ENCODE measurements around the gene UBE2QL1.

Gene UBE2QL1

DNA sequence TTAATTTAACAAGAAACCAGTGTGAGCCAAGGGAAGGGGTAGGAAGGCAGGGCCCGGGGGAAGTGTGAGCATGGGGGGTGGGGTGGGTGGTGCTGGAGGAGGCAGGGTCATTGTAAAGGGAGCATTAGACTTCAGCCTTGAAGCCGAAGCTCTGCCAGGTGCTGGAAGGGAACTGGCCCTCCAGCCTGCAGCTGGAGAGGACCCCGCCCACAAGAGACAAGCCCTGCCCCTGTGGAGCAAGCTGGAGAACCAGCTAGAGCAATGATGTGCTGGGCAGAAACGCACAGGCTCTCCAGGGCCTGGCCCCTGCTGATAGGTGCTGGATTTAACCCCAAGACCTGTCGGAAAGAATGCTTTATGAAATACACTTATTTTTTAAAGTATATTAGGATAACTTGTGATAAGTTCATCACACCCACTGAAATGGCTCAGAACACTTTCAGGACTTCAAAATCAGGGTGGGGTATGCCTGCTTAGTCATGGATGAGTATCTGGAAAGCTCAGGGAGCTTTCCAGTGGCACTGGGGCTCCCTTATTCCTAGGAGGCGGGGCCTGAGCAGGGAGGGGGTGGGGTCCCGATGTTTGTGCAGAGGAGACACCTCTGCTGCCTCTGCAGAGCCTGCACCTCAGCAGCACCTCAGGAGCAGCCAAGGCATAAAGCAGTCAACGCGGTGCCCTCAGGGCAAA lies 27.1 kb downstream of the UBE2QL1 start:
- no peak for DNase-seq

DNA sequence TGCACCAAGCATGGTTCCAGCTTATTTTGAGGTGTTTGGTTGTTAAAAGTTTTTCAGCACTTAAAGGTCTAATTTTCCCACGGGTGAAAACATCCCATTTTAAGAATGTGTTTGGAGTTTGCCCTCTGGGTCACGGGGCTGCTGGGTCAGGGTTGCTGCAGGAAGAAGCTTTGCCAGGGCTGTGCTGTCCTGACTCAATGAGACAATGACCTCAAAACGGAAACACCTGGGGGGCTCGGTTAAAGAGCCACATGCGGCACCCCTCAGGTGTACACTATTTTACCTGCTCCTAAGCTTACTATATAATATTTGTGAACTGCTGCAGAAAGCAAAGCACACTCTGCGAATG lies 27.6 kb downstream of the UBE2QL1 start:
- DNase-seq: no peak

- DNase-seq: no peak
Measured at GRCh38 chr5:6478793-6479192, 30.1 kb downstream of the UBE2QL1 start.

GRCh38 chr5:6480133-6481051 lies 31.7 kb downstream of the UBE2QL1 start:
- no peak for DNase-seq

DNA sequence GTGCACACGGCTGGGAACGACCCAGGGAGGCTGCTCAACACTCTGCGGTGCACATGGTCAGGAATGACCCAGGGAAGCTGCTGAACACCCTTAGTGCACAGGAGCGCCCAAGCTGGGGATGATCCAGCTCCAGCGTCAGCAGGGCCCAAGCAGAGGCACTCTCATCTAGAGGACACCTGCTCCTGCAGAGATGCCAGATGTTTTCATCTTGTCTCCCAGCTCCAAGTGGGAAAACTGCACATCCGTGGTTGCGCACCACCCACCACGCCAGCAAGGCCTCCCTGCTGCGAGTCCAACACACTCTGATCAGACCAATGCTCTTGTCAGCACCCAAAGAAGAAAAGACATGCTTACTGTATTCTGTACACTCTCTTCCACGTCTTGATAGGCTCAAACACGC lies 34.1 kb downstream of the UBE2QL1 start:
- DNase-seq: no peak

DNA sequence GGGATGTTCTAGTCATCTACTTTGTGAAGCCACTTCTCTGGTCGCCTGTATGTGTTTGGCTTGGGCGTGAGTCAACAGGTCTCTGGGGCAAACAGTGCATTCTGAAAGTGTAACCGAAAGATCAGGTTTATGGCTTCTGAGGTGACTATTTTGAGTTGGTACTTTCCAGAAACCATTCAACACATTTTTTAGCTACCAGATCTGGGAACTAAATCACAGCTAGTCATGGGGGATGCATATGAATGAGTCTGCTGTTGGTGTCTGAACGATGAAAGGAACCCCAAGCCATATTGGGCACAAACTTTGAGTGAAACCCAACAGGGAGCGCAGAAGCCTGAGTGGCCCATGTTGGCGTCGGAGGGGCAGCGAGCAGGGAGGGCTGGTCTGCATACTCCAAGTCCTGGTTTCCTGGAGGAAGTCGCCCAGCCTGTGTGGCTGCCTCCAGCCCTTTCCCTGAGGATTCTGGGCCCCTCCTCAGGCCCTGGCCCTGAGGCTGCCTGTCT lies 35.3 kb downstream of the UBE2QL1 start:
- DNase-seq: no peak

GRCh38 chr5:6484446-6484845 lies 35.8 kb downstream of the UBE2QL1 start:
- no peak for DNase-seq

DNA sequence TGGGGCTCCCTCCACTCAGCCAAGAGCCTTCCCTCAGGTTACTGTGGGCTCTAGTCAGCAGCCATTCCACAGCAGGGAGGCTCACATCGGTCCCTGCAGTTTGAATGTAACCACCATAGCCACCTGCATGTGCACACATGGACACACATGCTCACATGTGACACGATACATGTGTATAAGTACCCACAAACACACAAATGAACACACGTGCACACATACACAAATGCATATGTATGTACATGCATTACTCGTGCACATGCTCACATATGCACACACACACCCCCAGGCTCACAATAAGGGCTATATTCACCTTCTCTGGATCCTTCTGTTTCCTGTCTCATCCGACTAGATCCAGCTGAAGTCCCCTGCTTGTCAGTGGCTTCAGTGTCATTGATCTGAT lies 36.2 kb downstream of the UBE2QL1 start:
- no peak for DNase-seq

- no peak for DNase-seq
Measured at GRCh38 chr5:6485441-6485840, 36.8 kb downstream of the UBE2QL1 start.

DNA sequence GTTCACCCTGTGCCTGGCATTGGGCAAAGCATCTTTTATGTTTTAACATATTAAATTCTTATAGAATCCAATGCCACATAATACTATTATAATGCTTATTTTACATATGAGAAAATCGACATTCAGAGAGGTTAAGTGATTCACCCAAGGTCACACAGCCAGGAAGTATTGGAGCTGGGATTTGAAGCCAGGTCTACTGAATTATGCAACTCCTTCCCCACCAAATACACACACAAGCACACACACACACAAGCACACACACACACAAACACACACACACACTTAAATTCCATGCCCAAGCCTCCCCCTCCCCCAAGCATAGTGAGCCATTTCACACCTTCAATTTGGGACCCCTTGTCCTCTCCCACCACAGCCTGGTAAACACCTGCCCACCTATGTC lies 37.4 kb downstream of the UBE2QL1 start:
- no peak for DNase-seq

DNA sequence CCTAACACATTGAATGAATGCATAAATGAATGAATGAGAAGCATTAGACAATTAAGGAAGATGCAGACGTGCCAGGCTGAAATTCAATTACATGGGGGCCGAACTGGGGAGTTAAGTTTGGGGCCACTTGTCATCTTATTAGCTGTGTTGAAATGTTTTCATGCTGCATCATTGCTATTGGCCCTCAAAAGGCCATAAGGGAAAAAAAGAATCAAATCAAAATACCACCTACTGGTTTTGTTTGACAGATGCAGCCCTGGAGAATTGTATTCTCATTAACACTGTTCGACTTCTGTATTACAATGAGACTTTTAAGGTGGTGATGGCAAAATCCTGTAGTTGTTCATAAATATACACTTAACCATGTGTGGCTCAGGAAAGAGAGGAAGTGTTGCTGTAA lies 38.4 kb downstream of the UBE2QL1 start:
- no peak for DNase-seq

DNA sequence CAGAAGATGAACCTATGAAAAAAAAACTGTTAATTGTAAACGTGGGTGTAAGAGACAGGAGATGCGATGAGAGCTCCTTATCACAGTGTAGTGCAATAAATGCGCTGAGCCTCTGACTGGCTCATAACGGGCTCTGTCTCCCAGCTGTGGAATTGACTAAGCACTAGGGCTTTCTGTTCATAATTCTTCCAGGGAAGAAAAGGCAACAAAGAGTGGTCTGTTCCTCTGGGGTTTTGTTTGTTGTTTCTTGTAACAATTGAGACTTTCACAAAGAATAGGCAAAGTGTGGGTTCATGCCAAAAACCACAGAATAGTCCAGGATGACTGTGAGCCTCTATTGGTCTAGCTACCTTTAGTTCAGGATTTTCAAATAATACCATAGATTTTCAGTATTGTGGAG lies 39.4 kb downstream of the UBE2QL1 start:
- DNase-seq: no peak

DNA sequence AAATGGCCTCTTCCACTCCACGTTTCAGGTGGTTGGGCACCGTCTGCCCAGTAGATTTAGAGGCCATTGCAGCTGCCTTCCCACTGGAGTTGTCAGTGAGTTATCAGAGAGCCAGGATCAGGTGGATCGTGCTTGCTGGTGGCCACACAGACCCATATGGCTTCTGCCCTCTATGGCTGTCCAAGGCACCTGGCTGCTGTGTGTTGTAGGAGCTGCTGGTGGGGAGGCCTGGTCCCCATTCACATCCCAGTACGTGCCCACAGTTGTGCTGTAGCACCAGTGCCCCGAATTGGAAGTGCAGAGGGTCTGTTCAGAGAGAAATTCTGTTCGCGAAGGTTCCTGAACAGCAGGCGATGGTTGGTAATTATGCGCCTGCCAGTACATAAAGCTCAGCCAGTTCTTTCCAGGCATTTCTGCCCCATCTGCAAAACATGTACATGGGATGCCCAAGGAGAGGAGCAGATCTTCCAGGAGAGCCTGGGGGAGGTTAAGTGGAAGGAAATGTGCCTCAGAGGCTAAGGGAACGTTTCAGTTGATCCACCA lies 41.1 kb downstream of the UBE2QL1 start:
- DNase-seq: no peak

DNA sequence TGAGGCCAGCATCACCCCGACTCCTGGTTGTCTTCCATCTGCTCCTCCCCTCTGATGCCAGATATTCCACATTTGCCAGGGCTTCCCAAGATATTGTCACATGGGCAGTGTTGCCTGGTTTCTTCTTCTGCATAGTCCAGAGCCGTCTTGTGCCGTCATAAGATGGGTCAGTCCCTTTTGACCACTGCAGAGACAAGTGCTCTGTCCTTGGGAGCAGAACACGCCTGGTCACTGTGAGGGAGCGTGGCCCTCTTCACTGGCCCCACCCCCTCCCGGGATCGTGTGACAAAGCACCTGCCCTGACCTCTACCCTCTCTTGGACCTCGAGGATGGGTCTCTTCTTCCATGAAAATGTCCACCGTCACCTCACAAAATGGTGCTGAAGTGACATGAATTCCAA lies 41.6 kb downstream of the UBE2QL1 start:
- no peak for DNase-seq

DNA sequence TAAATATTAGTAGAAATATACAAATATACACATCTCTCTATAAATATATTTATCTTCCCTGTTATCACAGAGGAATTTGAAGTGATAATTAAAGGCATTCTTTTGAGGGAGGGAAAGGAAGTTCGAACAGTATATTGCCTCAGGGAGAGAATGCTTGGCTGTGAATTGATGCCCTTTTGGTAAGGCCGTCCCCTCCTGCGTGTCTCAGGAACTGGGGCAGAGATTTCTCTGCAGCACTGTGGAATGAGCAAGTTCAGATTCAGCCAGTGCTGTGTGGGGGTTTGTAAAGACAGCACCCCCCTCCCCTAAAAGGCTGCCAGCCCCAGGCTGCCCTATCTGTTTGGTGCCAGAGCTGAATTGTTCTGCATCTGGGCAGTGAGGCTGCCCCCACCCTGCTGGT lies 42.0 kb downstream of the UBE2QL1 start:
- no peak for DNase-seq

- DNase-seq: peak; percentile 8
Measured at GRCh38 chr5:6491196-6491918, 42.7 kb downstream of the UBE2QL1 start.

DNA sequence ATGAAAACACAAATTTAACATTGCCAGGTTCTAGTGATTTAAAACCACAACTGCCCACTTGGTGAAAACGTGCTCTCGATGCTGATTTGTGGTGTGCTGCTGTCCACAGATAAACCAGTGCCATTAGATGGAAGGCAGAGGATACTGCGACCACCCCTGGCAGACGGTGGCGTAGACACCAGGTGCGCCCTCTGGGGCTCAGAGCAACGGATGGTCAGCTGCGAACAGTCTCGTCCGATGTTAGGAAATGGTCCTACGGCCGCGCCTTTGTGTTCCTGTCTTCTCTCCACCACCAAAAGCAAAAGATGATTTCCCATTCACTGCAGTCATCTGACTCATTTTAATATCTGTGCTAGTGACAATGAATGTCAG lies 43.2 kb downstream of the UBE2QL1 start:
- no peak for DNase-seq

- DNase-seq: no peak
Measured at GRCh38 chr5:6492934-6493333, 44.3 kb downstream of the UBE2QL1 start.

DNA sequence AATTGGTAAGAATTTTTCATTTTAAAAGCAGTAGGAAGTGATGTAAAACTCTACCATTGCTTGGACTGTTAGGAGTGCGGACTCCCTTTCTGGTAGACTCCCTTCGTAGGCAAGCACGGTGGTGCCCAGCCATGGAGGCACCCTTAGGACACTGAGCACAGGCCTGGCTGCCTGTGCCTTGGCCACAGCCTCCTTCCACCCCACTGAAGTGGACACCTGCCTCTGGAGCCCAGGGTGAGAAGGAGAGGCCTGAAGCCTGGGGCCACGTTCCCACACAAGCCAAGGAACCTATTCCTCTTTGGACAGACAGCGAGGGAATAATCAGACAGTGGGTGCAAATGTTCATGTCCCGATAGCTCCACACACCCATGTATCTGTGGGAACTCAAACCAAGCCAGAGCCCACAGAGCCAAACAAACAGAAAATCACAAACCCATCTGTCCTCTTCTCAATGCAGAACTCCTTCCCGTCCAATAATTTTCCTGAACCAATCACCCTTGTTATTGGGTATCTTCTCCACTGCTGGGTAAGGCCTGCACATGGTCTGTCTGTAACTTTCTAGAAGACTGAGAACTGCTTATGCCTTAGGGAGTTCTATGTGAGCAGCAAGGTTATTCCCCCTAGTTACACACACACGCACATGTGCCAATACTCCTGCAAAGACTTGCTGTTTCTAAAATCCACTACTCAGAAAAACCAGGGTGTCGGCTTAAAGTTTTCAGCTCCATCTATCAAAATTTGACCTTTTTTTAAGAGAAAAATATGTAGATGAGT lies 45.2 kb downstream of the UBE2QL1 start:
- no peak for DNase-seq

- no peak for DNase-seq
Measured at GRCh38 chr5:6494939-6495338, 46.3 kb downstream of the UBE2QL1 start.

DNA sequence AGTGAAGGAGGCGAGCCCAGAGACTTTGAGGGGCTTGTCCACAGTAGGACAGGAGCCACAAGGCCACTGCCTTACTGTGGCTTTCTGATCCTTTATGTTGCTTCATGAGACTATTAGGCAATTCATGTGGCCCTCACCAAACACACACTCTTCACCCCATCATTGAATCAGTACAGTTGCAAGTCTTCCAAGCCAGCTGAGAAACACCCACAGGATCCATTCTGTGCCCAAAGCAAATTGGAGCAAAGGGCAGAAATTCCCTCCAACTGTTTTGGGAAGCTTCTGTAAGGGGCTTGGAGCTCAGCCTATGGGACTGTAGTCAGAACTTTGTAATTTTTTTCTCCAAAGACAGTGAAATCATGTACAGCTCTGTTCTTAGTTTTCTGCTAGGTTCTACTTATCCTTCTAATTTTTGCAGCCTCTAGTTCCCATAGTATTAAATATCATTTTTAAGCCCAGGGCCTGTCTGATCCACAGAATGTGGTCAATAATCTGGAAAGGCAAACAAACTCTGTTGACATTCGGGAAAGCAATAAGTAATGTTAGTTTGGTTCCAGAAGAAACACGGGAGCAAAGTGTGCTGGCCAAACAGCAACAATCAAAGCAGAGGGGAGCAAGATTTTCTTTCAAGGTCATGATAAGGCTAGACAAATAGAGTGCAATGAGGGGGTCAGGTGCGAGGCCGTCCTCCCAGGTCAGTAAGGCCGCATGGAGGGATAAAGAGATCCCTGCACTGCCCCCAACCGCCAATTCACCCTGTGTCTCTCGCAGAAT lies 47.0 kb downstream of the UBE2QL1 start:
- DNase-seq: no peak

Data from right kidney (tissue), 1 donor.